Dendritic cell treated with granulocyte-macrophage colony-stimulating factor and Interleukin-4, amounts not matched to agents 40 ng/mL and 50 ng/mL, for 4 days (primary cell): ENCODE measurements around the gene FXYD4.
A peak's percentile ranks its signal among the peaks of the same experiment; 100 is the strongest.

Experiments
- H3K27ac Mint-ChIP-seq: one replicate; pipeline ENCODE4 v1.8.0; 2022; ENCODE audit warnings: mild to moderate bottlenecking, mixed read lengths
- H3K27me3 Mint-ChIP-seq: one replicate; pipeline ENCODE4 v1.8.0; 2022; ENCODE audit warnings: mild to moderate bottlenecking, mixed read lengths
- H3K36me3 Mint-ChIP-seq: one replicate; pipeline ENCODE4 v1.8.0; 2022; ENCODE audit warnings: low read depth, mixed read lengths
- H3K4me1 Mint-ChIP-seq: one replicate; pipeline ENCODE4 v1.8.0; 2022; ENCODE audit warnings: low read depth, mixed read lengths
- H3K4me3 Mint-ChIP-seq: one replicate; pipeline ENCODE4 v1.8.0; 2022; ENCODE audit warnings: mild to moderate bottlenecking, moderate library complexity, mixed read lengths
- H3K9me3 Mint-ChIP-seq: one replicate; pipeline ENCODE4 v1.8.0; 2022; ENCODE audit warnings: mixed read lengths
- intact Hi-C: fragments of 100-400 bp; cut with micrococcal nuclease; formaldehyde crosslinking; loops from one replicate; pipeline ENCODE4 v1.15.0; 2022

FXYD4 gene

DNA sequence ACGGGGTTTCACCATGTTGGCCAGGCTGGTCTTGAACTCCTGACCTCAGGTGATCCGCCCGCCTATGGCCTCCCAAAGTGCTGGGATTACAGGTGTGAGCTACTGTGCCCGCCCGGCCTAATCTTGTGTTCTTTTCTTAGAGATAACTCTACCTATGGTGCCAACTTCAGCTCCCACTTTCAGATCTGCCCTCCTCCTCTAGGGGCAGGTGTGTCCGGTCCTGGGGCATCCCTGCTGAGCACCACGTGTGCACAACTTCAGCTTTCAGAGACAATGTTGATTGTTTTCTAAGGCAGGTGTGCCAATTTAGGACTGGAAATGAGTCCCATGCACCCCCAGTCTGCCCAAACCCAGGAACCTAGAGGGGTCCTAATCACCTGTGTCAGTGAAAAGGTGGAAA is 18.5 kb upstream of the FXYD4 start:
- intact Hi-C loops, result no loop called here
- no peak overlapping the region for H3K27ac Mint-ChIP-seq
- no peak overlapping the region for H3K4me3 Mint-ChIP-seq
- H3K4me1 Mint-ChIP-seq, result peaks cover 16% of the 10 kb centered on the region
- H3K27me3 Mint-ChIP-seq, result peaks cover 40% of the 10 kb centered on the region
- no peaks in the 10 kb centered on the region for H3K36me3 Mint-ChIP-seq
- no peaks in the 10 kb centered on the region for H3K9me3 Mint-ChIP-seq

DNA sequence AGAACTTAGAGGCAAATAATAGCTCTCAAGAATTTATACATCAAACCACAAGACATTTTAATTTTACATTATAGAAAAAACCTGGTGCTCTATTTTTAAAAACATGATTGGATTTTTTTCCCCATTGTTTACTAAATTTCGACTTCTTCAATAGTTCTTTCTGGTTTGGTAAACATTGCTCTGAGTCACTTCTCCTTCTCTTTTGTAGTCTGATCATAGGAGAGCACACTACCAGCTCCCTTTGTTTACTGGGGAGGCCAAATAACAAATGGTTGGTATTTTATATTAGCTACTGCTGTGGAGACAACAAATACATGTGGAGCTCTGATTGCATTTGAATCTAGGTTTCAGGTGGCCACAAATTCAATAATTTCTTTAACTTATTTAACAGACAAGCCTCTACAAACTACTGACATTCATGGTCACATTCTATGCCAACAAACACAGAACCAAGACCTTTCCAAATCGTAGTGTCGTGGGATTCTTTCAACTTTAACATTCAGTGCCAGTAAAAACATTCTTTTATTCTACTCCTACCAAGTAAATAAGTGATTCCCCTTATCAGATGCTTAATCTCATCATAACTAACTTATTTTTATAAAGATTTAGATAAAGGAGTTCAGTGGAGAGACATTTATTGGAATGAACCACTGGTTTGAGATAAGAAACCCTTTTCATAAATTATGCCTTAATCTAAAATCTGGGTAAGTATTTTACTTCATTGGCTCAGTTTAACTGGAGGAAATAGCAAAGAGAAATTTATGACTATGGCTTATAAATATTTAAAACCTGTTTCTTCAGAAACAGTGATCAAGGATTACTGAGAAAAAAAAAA is 17.7 kb upstream of the FXYD4 start:
- Mint-ChIP-seq H3K27me3 (peaks cover 38% of the 10 kb centered on the region), H3K9me3 (no peaks in the 10 kb centered on the region), H3K4me3 (no peak overlapping the region), H3K27ac (no peak overlapping the region), H3K36me3 (no peaks in the 10 kb centered on the region), H3K4me1 (peaks cover 14% of the 10 kb centered on the region)
- intact Hi-C loops, result no loop called here

DNA sequence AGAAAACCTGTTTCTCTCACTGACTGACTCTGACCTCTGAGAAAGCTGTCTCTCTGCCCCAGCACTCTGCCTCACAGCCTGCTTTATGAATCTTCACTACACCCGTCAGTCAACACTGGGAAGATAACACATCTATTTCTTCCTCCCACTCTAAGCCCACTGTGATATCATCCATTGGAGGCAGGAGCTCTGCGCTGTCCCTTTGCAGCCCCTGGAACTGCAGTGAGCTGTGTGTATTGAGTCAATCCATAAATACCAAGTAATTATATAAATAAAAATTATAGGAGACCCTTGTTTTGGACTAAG is 17.2 kb upstream of the FXYD4 start:
- Mint-ChIP-seq H3K4me3 (no peak overlapping the region), H3K9me3 (no peaks in the 10 kb centered on the region), H3K27me3 (peaks cover 35% of the 10 kb centered on the region), H3K4me1 (peaks cover 12% of the 10 kb centered on the region), H3K27ac (no peak overlapping the region), H3K36me3 (no peaks in the 10 kb centered on the region)
- intact Hi-C loops, result no loop called here

DNA sequence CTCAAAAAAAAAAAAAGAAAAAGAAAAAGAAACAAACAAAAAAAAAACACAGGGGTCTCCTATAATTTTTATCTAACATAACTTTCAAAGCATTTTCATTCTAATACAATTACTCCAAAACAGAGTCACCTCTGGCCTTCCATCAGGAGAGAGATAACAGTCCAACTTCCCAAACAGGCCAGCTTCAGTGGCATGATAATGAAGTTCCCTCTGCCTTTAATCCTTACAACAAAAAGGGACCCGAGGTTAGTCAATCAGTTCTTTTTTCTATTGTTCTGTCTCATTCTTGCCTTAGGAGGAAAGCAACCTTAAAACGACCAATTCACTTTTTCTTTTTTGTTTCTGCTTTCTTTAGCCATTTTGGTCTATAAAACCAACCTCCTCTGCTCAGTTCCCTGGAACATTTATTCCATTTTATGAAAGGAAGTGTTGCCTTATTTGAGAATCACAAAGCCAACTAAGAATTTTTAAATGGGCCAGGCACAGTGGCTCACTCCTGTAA is 16.5 kb upstream of the FXYD4 start:
- no peaks in the 10 kb centered on the region for H3K9me3 Mint-ChIP-seq
- H3K27me3 Mint-ChIP-seq, result peaks cover 29% of the 10 kb centered on the region
- peaks cover 13% of the 10 kb centered on the region for H3K4me1 Mint-ChIP-seq
- no peak overlapping the region for H3K4me3 Mint-ChIP-seq
- intact Hi-C loops, result no loop called here
- no peak overlapping the region for H3K27ac Mint-ChIP-seq
- no peaks in the 10 kb centered on the region for H3K36me3 Mint-ChIP-seq

DNA sequence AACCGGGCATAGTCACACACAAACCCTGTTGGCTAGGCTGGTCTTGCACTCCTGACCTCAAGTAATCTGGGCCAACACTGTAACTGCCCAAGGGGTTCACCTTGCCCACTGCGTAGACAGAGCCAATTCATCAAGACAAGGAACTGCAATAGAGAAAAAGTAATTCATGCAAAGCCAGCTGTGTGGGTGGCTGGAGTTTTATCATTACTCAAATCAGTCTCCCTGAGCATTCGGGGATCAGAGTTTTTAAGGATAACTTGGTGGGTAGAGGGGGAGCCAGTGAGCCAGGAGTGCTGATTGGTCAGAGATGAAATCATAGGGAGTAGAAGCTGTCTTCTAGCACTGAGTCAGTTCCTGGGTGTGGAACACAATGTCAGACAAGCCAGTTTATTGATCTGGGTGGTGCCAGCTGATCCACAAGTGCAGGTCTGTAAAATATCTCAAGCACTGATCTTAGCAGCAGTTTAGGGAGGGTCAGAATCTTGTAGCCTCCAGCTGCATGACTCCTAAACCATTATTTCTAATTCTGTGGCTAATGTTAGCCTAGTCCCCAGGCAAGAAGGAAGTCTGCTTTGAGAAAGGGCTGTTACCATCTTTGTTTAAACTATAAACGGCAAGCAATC is 15.6 kb upstream of the FXYD4 start:
- H3K36me3 Mint-ChIP-seq, result no peaks in the 10 kb centered on the region

DNA sequence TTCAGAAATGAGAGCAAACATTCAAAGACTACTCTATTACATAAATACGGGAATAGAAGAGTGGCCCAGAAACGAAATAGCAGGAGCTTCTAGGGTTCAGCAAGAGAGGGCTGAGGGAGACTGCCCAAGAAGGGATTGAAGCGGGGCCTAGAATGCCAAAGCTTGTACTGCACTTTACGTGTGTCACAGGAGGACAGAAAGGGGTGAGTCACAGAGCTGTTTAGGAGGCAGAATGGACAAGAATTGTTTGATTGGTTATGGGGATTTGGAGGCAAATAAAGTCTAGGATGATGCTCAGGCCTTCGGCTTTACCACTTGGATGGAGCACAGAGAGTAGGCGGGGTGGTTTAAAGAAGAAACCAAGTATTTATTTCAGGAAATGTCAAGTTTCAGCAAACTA is 11.3 kb upstream of the FXYD4 start:
- Mint-ChIP-seq H3K36me3 (no peaks in the 10 kb centered on the region), H3K4me3 (no peak overlapping the region), H3K27ac (peak overlapping the region; percentile 3), H3K27me3 (no peaks in the 10 kb centered on the region), H3K4me1 (peaks cover 29% of the 10 kb centered on the region), H3K9me3 (no peaks in the 10 kb centered on the region)
- intact Hi-C loops, result loop anchor here (5.0 kb wide), 1 partner anchor 37 kb away; no protein-coding TSS in a partner anchor

More for the DNA sequence above, 15.6 kb upstream of the FXYD4 start:
- Mint-ChIP-seq H3K27me3 (peaks cover 20% of the 10 kb centered on the region), H3K4me3 (no peak overlapping the region), H3K9me3 (no peaks in the 10 kb centered on the region), H3K27ac (no peak overlapping the region), H3K4me1 (peaks cover 13% of the 10 kb centered on the region)
- intact Hi-C loops, result no loop called here

DNA sequence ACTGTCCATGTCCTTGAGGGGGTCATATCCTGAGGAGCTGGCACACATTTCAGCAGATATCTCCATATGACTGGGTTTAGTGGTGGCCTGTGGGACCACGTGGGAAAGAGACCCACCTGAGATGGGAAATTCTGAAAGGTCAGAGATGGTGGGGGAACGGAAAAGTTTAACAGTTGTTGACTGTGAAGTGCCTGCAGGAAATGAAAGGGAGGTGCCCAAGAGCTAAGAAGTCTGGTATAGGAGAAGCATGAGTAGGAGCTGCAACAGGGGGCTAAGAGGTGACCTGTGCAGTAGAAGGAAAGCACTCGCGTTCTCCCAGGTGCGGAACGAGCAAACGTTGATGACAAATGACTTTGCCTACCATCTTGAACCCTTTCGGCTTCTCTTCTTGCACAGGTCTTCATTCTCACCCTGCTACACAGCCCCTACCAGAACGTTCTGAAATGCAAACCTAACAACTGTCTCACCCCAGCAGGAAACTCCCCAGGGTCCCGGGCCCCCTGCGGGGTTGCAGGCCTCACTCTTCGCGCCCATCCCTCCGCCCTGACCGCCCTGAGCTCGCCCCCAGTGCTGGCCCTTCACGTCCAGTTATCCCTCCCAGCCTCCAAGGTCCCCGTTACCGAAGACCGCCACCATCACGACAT is 9.8 kb upstream of the FXYD4 start:
- no peaks in the 10 kb centered on the region for H3K36me3 Mint-ChIP-seq
- intact Hi-C loops, result loop anchor here (5.0 kb wide), 1 partner anchor 36 kb away; no protein-coding TSS in a partner anchor
- no peaks in the 10 kb centered on the region for H3K27me3 Mint-ChIP-seq
- H3K4me3 Mint-ChIP-seq, result peak overlapping the region; percentile 84
- H3K4me1 Mint-ChIP-seq, result peaks cover 23% of the 10 kb centered on the region
- H3K27ac Mint-ChIP-seq, result peak overlapping the region; percentile 85
- H3K9me3 Mint-ChIP-seq, result no peaks in the 10 kb centered on the region

DNA sequence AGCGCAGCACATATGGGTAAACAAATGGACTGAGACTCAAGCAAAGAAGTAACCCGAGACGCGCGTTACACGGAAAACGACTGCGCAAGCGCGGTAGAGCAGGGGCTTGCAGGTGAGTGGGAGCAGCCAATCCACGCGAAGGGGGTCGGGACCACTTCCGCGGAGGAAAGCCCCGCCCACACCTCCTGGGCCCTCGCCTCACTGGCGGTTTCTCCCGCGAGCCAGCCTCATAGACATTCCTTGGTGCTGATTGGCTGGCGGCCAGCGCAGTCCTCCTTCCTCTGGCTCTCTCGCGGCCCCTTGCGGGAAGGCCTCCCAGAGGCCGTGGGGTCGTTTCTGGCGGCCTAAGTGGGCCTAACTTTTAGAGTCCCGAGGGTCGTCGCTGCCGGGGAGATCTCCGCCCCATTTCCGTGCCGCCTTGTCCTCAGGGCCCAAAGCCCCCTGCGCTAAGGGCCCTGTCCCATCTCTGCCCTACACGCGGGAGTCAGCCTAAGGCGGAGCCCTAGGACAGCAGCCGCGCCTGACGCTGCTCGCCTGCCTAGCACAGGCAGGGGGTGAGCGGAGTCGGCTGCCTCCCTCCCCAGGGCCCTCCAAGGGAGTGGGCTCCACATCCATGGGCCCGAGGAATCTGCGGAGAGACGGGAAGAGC is 9.1 kb upstream of the FXYD4 start:
- no peaks in the 10 kb centered on the region for H3K27me3 Mint-ChIP-seq
- H3K27ac Mint-ChIP-seq, result peak overlapping the region; percentile 85
- H3K9me3 Mint-ChIP-seq, result no peaks in the 10 kb centered on the region
- peak overlapping the region; percentile 84 for H3K4me3 Mint-ChIP-seq
- intact Hi-C loops, result loop anchor here (5.0 kb wide), 1 partner anchor 35 kb away; no protein-coding TSS in a partner anchor
- peaks cover 23% of the 10 kb centered on the region for H3K4me1 Mint-ChIP-seq
- H3K36me3 Mint-ChIP-seq, result no peaks in the 10 kb centered on the region

DNA sequence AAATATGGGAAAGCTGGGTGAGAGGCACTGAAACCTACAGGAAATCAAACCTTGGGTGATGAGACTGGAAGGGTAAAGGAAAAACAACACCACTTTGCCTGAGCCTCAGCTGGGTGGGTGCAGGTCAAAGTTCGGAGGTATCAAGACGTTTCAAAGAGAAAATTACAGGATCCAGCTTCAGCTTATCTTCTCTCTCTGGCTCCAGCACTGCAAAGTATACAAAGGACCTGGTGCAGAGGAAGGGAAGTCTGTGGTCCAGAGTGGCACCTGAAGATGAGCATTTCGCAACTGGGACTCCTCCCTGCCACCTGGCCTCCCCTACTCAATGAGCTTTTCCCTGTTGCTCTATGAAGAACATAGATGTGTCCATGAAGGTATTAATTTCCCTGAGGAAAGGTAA is 6.4 kb upstream of the FXYD4 start:
- intact Hi-C loops, result no loop called here
- Mint-ChIP-seq H3K27me3 (no peaks in the 10 kb centered on the region), H3K9me3 (no peaks in the 10 kb centered on the region), H3K36me3 (no peaks in the 10 kb centered on the region), H3K4me3 (no peak overlapping the region), H3K4me1 (peaks cover 21% of the 10 kb centered on the region), H3K27ac (no peak overlapping the region)

DNA sequence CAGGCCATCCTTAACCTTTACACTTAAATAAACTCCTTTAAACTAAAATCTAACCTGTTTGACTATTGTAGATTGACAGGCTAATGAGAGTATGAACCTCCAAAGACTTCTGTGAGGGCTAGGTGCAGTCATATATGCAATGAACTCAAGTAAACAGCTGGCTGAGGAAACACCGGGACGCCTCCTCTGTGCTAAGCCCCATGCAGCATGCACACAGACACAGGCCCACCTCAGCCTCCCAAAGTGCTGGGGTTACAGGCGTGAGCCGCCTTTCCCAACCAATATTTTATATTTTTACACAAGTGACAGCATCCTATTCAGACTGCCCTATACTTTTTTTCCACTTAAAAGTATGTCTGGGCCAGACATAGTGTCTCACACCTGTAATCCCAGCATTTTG is 1.5 kb upstream of the FXYD4 start:
- no peaks in the 10 kb centered on the region for H3K4me1 Mint-ChIP-seq
- H3K9me3 Mint-ChIP-seq, result no peaks in the 10 kb centered on the region
- no peaks in the 10 kb centered on the region for H3K36me3 Mint-ChIP-seq
- intact Hi-C loops, result no loop called here
- no peak overlapping the region for H3K4me3 Mint-ChIP-seq
- H3K27me3 Mint-ChIP-seq, result no peaks in the 10 kb centered on the region
- no peak overlapping the region for H3K27ac Mint-ChIP-seq

DNA sequence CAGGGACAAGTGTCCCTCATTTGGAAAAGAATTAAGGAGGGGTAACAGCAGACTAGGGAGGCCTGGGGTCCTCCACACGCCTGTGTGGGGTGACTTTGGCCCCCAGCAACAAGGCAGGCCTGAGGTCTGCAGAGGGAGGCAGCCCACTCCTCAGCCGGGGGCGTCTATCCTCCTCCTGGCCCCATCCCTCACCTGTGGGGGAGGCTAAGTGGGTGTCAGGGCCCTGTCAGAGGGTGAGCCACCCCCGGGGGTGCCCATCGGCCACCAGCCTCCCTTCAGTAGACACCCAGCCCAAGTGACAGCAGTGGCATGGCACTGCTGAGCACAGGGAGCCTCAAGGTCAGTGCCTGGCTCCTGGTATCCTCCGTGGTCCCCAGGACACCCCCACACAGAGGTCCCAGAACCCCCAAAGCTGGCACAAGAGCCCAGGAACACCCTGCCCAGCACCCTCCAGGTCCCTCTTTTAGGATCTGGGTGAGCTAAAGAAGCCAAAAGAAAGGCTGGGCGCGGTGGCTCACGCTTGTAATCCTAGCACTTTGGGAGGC is 693 bp upstream of the FXYD4 start:
- Mint-ChIP-seq H3K9me3 (no peaks in the 10 kb centered on the region), H3K27ac (no peak overlapping the region), H3K4me3 (no peak overlapping the region), H3K27me3 (no peaks in the 10 kb centered on the region), H3K4me1 (no peaks in the 10 kb centered on the region), H3K36me3 (no peaks in the 10 kb centered on the region)
- intact Hi-C loops, result no loop called here

DNA sequence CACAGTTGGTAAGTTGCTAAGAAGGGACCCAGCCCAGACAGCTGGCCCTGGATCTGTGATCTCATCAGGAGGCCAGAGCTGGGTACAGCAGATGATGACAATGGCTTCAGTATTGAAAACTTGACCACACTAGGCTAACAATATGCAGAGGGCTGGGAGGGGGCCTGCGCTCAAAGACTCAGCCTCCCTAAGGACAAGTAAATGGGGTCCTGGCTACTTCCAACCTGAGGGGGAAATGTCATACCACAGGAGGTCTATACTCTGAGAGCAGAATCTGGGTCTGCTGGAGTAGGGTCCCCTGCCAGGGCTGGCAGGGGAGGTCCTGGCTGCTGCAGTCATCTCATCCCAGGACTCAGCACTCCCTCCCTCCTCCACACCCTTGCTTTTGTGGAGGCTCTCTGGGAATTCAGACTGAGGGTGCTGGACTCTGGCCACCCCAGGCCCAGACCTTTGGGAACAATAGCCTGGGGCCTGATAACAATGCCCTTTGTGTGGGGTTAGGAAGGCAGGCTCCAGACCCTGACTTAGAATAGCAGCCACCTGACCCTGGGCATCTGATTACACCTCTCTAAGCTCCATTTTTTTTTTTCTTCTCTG is 1.4 kb downstream of the FXYD4 start:
- intact Hi-C loops, result no loop called here
- no peaks in the 10 kb centered on the region for H3K27me3 Mint-ChIP-seq
- no peaks in the 10 kb centered on the region for H3K4me1 Mint-ChIP-seq
- no peaks in the 10 kb centered on the region for H3K9me3 Mint-ChIP-seq
- H3K27ac Mint-ChIP-seq, result no peak overlapping the region
- no peaks in the 10 kb centered on the region for H3K36me3 Mint-ChIP-seq
- no peak overlapping the region for H3K4me3 Mint-ChIP-seq

DNA sequence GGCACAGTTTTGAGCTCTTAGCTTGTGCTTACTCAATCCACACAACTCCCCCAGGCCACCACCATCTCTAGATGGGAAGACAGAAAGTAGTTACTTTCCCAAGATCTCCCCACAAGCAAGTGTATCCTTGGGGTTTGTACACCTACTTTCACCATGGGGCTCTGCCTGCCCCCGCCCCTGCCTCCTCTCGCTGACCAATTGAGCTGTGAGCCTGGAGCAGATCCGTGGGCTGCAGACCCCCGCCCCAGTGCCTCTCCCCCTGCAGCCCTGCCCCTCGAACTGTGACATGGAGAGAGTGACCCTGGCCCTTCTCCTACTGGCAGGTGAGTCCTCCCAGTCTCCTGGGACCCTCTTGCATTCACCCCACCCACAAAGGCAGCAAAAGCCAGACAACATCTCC is 2.0 kb downstream of the FXYD4 start:
- intact Hi-C loops, result no loop called here
- Mint-ChIP-seq H3K36me3 (no peaks in the 10 kb centered on the region), H3K4me3 (no peak overlapping the region), H3K4me1 (no peaks in the 10 kb centered on the region), H3K9me3 (no peaks in the 10 kb centered on the region), H3K27me3 (no peaks in the 10 kb centered on the region), H3K27ac (no peak overlapping the region)
